Peyer's patch (tissue), 4 donors: ENCODE results near the gene ZYG11B. TPM values are rescaled to one million over a fixed set of nuclear protein-coding genes. Genes with fewer than 3 reads are reported as not detected.
"Not testable (repeated sequence)": the region's sequence is repeated elsewhere in the genome, so short reads cannot be mapped to it uniquely, and the experiment has no call there.

ENCODE experiments used
- DNase-seq, 3 donors: peaks; one replicate each; pipeline ENCODE4 v3.0.0-alpha.2; 2017 to 2019
- H3K27ac ChIP-seq, 4 donors: fragments of 200-600 bp; sonication (generic); one replicate each; pipeline ENCODE4 v1.5.1; 2016 to 2019
- H3K27me3 ChIP-seq, 2 donors: fragments of 200-600 bp; sonication (generic); one replicate each; pipeline ENCODE4 v1.5.1; 2019
- H3K36me3 ChIP-seq, 3 donors: fragments of 200-600 bp; sonication (generic); one replicate each; pipeline ENCODE4 v1.5.1; 2016 to 2019
- H3K4me1 ChIP-seq, 4 donors: fragments of 200-600 bp; sonication (generic); one replicate each; pipeline ENCODE4 v1.5.1; 2016 to 2019
- H3K4me3 ChIP-seq, 4 donors: fragments of 200-600 bp; sonication (generic); 1 replicate in 3 of 4; 2 replicates in 1 of 4; pipeline ENCODE4 v1.5.1; 2016 to 2019; ENCODE audit warnings: mild to moderate bottlenecking in 1 of 4
- H3K9me3 ChIP-seq, 4 donors: fragments of 200-600 bp; sonication (generic); one replicate each; pipeline ENCODE4 v1.5.1; 2016 to 2019; ENCODE audit warnings: mild to moderate bottlenecking in 1 of 4
- POLR2A ChIP-seq, 2 donors: fragments of 450-650 bp; IDR thresholded peaks; one replicate each; pipeline ENCODE4 v1.5.1; 2017; ENCODE audit warnings: antibody characterized with exemption in 2 of 2, mild to moderate bottlenecking in 2 of 2, moderate library complexity in 2 of 2
- total RNA-seq, 4 donors: library from RNA; depleted of rRNA; stranded (reverse); fragments of >200 nt; gene quantifications; one replicate each; pipeline ENCODE4 v1.1.0, GENCODE V29; 2016
- TF ChIP-seq, protein P1 (sequence below), 6 experiments: fragments of 450-650 bp in 4 of 6; fragments of 200-600 bp in 2 of 6; sonication (generic) in 1 of 6; IDR thresholded peaks; one replicate each; pipeline ENCODE4 v1.5.1; 2017 to 2019; ENCODE audit warnings: antibody characterized with exemption in 6 of 6, mild to moderate bottlenecking in 3 of 6, moderate library complexity in 1 of 6

The ZYG11B gene
- total RNA-seq, 4 donors from 2014 or later: 21.4 to 36.3 (median 27.8) TPM

DNA sequence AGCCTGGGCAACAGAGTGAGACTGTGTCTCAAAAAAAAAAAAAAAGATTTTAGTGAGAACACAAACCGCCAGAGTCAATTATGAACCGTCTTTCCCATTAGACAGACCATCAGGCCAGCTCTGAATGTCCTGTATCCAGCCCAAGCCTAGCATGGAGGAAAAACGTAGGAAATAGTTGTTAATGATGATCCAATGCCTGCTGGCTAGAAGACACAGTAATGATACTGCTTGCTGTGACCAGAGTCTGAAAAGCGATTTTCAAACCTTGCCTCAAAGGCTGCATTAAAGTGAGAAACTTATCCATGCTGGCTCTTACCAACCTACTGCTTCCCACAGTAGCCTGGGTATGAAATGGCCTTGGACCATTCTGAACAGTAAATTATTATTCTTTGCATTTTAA, 45.1 kb upstream of the ZYG11B start:
- Histone ChIP-seq H3K27ac (no peak overlapping the region), H3K36me3 (no peaks in the 10 kb centered on the region), H3K4me3 (no peak overlapping the region), H3K27me3 (no peaks in the 10 kb centered on the region), H3K9me3 (no peaks in the 10 kb centered on the region), H3K4me1 (no peaks in the 10 kb centered on the region)
- TF ChIP-seq POLR2A (IDR thresholded peaks at IDR 0.05): no peak
- TF ChIP-seq, protein P1, sequence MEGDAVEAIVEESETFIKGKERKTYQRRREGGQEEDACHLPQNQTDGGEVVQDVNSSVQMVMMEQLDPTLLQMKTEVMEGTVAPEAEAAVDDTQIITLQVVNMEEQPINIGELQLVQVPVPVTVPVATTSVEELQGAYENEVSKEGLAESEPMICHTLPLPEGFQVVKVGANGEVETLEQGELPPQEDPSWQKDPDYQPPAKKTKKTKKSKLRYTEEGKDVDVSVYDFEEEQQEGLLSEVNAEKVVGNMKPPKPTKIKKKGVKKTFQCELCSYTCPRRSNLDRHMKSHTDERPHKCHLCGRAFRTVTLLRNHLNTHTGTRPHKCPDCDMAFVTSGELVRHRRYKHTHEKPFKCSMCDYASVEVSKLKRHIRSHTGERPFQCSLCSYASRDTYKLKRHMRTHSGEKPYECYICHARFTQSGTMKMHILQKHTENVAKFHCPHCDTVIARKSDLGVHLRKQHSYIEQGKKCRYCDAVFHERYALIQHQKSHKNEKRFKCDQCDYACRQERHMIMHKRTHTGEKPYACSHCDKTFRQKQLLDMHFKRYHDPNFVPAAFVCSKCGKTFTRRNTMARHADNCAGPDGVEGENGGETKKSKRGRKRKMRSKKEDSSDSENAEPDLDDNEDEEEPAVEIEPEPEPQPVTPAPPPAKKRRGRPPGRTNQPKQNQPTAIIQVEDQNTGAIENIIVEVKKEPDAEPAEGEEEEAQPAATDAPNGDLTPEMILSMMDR (IDR thresholded peaks at IDR 0.05): no peak
- no peak for DNase-seq

DNA sequence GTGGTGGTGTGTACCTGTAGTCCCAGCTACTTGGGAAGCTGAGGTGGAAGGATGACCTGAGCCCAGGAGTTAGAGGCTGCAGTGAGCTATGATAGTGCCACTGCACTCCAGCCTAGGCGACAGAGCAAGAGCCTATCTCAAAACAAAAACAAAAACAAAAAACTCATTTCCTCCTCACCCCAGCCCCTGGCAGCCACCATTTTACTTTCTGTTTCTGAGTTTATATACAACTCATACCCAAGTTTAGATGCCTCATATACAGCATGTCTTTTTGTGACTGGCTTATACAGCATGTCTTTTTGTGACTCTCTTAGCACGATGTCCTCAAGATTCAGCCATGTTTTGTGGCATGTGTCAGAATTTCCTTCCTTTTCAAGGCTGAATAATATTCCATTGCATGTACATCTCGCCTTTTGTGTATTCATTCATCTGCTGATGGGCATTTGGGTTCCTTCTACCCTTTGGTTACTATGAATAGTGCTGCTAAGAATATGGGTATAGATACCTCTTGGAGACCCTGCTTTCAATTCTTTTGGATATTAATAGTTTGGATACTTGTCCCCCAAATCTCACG, 42.8 kb upstream of the ZYG11B start:
- no peak for DNase-seq
- no peaks in the 10 kb centered on the region for H3K27me3 ChIP-seq
- H3K9me3 ChIP-seq: no peaks in the 10 kb centered on the region
- no peaks in the 10 kb centered on the region for H3K4me1 ChIP-seq
- H3K36me3 ChIP-seq: peaks cover 0 to 15% (median 0%) of the 10 kb centered on the region in 3 donors
- no peak overlapping the region for H3K4me3 ChIP-seq
- TF ChIP-seq POLR2A (IDR thresholded peaks at IDR 0.05): no peak
- TF ChIP-seq, protein P1 (IDR thresholded peaks at IDR 0.05): no peak
- no peak overlapping the region for H3K27ac ChIP-seq

DNA sequence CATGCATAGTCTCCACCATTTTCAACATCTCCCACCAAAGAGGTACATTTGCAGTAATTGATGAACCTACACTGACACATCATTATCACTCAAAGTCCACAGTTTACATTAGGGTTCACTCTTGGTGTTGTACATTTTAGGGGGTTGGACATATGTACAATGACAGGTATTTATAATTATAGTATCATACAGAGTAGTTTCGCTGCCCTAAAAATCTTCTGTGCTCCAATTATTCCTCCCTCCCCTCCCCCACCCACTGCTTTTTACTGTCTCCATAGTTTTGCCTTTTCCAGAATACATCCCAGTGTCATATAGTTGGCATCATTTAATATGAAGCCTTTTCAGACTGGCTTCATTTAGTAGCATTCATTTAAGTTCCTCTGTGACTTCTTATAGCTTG, 41.7 kb upstream of the ZYG11B start:
- Histone ChIP-seq H3K4me1 (no peaks in the 10 kb centered on the region), H3K27ac (no peak overlapping the region), H3K36me3 (peaks cover 0 to 20% (median 0%) of the 10 kb centered on the region in 3 donors), H3K4me3 (no peak overlapping the region), H3K9me3 (no peaks in the 10 kb centered on the region), H3K27me3 (no peaks in the 10 kb centered on the region)
- TF ChIP-seq POLR2A (IDR thresholded peaks at IDR 0.05): no peak
- TF ChIP-seq, protein P1 (IDR thresholded peaks at IDR 0.05): no peak
- no peak for DNase-seq

DNA sequence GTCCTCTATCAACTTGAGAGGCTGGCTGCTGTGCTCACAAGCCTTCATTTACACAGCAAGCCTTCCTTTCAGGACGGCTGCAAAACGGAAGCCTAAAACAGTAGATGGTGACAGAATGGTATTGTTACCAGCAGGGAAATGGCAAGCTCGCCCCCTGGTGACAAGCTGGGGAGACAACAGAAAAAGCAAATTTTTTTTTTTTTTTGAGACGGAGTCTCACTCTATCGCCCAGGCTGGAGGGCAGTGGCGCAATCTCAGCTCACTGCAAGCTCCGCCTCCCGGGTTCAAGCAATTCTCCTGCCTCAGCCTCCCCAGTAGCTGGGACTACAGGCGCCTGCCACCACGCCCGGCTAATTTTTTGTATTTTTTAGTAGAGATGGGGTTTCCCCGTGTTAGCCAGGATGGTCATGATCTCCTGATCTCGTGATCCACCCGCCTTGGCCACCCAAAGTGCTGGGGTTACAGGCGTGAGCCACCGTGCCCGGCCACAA, 39.9 kb upstream of the ZYG11B start:
- not testable (repeated sequence) for H3K27me3 ChIP-seq, H3K9me3 ChIP-seq, H3K4me1 ChIP-seq, H3K4me3 ChIP-seq
- DNase-seq: peak; percentile 72 to 85 (median 73)
- Histone ChIP-seq H3K27ac (peak overlapping the region in 1 of 4 donors; percentile 11), H3K36me3 (peaks cover 0 to 26% (median 0%) of the 10 kb centered on the region in 3 donors)
- TF ChIP-seq, protein P1 (IDR thresholded peaks at IDR 0.05): peak; percentile 75 to 89 (median 78)

DNA sequence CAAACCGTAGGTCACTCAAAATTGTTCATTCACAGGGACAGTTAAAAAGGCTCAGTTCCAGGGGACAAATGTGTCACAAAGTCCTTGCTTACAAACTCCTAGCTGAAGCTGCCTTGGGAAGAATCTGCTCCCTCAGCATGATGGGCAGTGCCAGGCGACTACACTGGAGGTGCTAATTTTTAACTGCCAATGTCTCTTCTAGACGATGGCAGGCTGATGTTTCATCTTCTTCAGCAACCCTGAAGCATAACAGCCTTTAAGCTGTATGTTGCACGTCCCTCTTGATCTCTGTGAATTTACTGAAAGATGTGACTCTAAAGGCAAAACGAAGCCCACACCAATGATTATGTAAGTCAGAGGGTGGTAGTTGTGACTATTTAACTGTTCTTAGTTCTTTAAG, 39.4 kb upstream of the ZYG11B start:
- no peak overlapping the region for H3K27ac ChIP-seq
- no peaks in the 10 kb centered on the region for H3K4me1 ChIP-seq
- no peaks in the 10 kb centered on the region for H3K9me3 ChIP-seq
- peaks cover 0 to 31% (median 0%) of the 10 kb centered on the region in 3 donors for H3K36me3 ChIP-seq
- TF ChIP-seq POLR2A (IDR thresholded peaks at IDR 0.05): no peak
- TF ChIP-seq, protein P1 (IDR thresholded peaks at IDR 0.05): no peak
- no peaks in the 10 kb centered on the region for H3K27me3 ChIP-seq
- no peak for DNase-seq
- no peak overlapping the region for H3K4me3 ChIP-seq
